Tibial nerve (tissue), 3 donors: ENCODE data around the gene SLC36A4.

Experiments used
- EP300 ChIP-seq, 2 donors: sonication (generic); formaldehyde crosslinking; IDR thresholded peaks; one replicate each; pipeline ENCODE4 v1.6.1; 2017; ENCODE audit warnings: antibody characterized with exemption in 2 of 2, mild to moderate bottlenecking in 1 of 2
- POLR2A ChIP-seq, 2 donors: fragments of 450-650 bp; IDR thresholded peaks; one replicate each; pipeline ENCODE4 v1.6.1; 2017; ENCODE audit warnings: antibody characterized with exemption in 2 of 2, mild to moderate bottlenecking in 2 of 2, moderate library complexity in 2 of 2

DNA sequence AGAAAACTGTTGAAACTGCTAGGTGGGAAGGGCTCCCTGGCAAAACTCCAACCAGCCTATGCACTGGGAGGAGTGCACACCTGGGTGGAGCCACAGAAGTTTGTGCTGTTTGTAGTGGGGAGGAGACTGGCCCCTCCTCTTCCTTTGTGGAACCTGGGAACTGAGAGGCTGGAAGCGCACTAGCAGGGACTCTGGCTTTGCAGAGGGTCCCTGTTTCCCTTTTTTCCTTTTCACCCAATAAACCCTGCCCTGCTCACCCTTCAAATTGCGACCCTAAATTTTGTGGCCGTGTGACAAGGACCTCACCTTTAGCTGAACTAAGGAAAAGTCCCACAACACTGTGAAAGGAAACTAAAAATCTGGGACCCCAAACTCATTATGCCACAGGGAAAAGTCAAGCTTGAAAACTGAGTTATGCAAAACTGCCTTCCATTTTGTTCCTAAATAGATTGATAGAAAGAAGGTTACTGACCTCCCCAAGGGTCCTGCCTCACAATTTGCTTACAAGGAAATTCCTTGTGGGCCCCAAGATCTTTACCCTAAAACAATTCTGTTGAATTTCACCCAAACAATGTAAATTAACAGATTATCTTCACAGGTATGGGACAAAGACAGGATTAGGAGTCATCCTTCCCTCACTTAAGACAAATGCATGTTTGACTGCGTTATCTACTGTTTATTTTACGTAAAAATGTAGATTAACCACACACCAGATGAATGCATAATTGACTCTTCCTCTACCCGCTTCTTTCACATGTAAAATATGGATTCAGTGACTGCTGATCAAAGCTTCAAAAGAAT lies 81.0 kb downstream of the SLC36A4 start:
- TF ChIP-seq EP300 (IDR thresholded peaks at IDR 0.05) (no peak), POLR2A (IDR thresholded peaks at IDR 0.05) (no peak)
